Inferior parietal cortex (tissue), 1 donor: ENCODE data around the gene JSRP1.

Source experiments
- DNase-seq: peaks from one replicate; pipeline ENCODE4 v3.0.0-alpha.2; 2016; ENCODE audit errors: extremely low spot score

JSRP1 gene

DNA sequence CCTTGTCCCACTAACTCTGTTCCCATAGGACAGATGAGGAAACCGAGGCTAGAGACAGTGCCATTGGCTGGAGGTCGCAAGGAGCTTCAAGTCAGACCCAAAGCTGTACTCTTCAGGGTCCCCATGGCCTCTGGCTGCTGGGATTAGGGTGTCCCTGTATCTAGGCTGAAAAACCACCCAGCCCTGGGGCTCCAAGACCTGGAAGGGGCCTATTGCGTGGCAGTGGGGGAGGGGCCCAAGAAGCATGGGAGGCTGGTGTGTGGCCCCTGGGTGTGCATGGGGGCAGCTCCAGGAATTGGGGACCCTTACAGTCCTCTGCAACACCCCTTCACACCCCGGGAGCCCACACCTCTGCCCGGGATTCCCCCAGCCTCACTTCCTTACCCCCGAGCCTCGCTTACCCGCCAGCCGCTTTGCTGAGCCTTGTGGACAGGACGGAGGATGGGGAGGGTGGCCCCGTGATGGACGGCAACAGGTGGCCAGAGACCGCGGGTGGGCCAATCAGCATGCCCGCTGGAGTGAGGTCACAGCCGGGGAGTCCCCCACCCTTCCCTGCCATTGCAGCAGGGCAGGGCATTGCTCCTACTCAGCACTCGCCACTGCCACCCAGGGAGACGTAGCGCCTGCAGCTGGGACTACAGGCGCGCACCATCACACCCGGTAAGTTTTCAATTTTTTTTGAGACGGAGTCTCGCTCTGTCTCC, at the start of gene JSRP1:
Gene JSRP1, minus strand, starts transcription at position 436 of the 704 bp plus-strand sequence. CDS start 1,103 bp downstream, outside the sequence.
- no peak for DNase-seq

DNA sequence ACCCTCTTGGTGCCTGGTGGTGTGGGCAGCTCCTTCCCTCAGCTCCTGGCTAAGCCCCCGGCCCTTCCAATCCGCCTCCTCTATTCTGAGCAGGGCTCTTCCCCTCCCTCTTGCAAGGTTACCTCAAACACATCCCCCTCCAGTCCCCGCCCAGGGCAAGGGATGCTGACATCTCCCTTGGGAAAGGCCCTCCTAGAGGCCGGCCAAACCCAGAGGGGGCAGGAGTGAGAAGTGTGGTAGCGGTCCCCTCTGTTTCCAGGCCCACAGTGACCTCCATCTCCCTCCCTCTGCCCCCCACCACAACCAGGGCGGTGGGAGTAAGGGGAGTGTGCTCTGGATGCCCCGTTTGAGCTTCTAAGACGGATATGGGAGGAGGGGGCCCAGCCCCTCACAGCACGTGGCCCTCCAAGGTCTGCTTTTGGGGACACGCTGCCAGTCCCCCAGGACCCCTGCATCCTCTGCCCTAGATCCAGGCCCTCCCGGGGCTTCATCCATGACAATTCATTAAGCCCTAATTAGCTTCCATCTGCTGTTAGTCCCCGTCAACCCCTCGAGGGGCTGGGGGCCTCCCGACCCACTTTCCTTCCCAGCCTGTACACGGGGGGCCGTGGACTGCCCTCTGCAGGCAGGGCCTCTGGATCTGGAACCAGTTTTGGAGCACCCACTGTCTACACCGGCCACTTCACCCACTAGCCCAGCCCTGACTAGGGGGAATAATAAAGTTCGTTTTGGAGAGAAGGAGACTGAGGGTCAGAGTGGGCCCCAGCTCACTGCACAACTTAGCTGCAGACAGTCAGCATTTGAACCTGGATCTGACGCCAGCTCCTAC, 49.4 kb upstream of the JSRP1 start:
- DNase-seq: no peak

- no peak for DNase-seq
Measured at GRCh38 chr19:2303211-2303798, 47.1 kb upstream of the JSRP1 start.

DNA sequence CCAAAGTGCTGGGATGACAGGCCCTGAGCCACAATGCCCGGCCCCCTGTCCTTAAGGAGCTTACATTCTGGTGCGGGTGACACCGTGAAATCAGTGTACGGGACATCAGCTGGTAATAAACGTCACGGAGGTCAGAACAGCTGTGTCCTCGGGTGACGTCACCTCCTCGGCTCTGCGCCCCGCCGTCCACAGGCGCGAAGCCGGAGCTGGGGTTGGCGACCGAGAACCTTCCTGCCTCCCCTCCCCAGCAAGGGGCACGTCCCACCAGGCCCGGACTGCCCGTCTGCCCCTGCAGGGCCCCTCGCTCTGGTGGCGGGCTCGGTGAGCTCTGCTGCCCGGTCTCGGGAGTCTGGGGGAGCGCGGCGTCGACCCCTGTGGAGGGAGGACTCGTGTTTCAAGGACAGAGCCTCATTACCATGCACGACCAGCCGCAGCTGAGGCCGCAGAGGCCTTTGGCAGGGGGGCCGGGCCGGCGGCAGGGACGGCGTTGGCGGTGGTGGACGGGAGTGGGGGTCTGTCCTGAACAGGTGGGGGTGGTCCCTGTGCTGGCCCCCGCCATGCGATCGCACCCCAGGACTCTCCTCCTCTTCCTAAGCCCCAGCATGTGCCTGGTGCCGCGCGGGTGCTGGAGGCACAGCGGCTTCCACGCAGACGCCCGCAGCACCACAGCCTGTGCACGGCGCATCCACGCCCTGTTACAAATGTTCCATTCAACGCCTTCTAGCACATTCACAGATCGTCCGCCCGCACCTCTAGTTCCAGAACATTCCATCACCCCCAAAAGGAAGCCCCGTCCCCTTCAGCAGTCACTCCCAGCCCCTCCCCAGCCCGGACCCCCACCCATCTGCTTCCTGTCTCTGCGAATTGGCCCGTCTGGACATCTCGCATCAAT, 46.3 kb upstream of the JSRP1 start:
- DNase-seq: no peak

DNA sequence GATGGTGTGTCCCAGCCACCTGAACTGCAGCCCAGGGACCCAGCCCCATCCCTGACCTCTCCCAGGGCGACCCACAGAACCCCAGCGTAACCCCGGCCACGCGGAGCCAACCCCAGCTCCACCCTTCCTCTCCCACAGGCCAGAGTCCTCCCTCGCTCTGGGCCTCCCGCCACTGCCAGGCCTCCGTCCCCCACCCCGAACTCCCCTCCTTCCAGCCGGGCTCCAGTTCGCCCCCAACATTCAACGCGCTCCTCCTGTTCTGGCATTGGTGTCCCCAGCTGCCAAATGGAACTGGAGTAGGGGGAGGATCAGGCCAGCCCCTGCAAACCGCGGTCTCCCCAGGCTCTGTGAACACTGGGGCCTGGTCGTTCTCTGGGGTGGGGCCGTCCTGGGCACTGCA, 44.3 kb upstream of the JSRP1 start:
- DNase-seq: no peak

- no peak for DNase-seq
Measured at GRCh38 chr19:2296141-2296540, 39.9 kb upstream of the JSRP1 start.

GRCh38 chr19:2294687-2295335, 38.6 kb upstream of the JSRP1 start:
- DNase-seq: no peak

GRCh38 chr19:2291185-2291751, 35.1 kb upstream of the JSRP1 start:
- DNase-seq: no peak

DNA sequence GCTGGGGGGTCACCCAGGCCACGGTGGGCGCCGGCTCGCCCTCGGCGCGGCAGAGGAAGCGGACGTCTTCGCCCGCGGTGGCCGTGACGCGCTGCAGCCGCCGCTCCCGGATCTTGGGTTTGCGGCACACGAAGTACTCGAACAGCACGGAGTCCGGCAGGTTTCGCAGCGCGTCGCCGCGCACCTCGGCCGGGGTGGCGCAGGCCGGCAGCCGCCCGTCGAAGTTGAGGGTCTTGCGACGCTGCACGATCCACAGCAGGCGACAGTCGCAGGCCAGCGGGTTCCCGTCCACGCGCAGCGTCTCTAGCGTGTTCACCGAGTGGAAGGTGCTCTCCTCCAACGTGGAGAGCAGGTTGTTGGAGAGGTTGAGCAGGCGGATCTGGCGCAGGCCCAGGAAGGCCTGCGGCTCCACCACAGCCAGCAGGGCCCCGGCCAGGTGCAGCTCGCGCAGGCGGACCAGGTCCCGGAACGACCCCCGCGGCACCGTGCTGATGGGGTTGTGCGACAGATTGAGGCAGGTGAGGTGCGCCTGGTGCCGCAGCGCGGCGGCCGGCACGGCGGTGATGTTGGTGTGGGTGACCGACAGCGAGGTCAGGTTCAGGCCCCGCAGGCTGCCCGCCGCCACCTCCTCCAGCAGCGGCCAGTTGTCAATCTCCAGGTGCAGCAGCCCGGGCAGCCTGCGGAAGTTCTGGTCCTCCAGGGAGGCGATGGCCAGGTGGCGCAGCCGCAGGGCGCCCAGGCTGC, 34.4 kb upstream of the JSRP1 start:
- DNase-seq: no peak

GRCh38 chr19:2289714-2290435, 33.7 kb upstream of the JSRP1 start:
- no peak for DNase-seq

DNA sequence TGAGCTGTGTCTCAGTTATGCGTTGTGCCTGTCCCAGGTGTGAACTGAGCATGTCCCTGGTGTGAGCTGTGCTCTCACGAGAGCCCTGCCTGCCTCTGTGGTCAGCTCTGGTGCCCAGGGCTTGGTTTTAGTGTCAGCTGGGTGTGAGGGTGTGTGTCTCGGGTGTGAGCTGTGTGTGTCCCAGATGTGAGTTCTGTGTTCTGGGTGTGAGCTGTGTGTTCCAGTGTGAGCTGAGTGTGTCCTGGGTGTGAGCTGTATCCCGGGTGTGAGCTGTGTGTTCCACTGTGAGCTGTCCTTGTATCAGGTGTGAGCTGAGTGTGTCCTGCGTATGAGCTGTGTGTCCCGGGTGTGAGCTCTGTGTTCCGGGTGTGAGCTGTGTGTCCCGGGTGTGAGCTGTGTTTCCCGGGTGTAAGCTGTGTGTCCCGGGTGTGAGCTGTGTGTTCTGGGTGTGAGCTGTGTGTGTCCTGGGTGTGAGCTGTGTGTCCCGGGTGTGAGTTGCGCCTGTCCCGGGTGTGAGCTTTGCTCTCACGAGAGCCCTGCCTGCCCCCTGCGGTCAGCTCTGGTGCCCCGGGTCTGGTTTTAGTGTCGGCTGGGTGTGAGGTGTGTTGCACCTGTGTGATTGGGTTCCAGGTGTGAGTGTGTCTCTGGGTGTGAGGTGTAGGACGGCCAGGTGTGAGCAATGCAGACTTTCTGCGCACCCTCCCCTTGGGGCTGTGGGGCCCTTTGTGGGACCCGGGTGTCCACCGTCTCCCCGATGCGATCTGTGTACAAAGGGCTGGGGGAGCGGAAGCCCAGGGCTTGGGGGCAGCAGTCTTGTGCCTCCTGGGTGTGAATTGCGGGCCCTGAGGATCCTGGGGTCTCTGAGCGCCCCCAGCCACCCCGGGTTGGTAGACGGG, 32.8 kb upstream of the JSRP1 start:
- no peak for DNase-seq

DNA sequence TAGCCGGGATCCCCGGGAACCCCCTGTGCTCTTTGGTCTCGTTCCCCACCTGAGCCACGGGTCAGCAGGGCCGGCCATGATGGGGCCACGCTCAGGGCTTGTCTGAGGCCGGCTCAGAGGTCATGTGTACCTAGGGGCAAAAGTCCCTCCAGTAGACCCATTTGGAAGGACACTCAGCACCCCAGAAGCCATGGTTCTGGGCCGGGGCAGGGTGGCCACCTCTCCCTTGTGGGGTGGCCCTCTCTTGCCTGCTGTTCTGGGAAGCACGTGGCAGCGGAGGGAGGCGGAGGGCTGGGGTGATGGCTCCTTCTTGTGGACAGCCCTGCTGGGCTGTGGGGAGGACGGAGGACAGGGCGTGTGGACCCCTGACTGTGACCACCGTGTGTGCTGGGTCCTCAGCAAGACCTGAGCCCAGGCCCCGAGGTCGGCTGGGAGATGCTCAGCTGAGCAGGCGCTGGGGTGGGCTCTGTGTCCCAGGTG, 32.2 kb upstream of the JSRP1 start:
- DNase-seq: no peak

DNA sequence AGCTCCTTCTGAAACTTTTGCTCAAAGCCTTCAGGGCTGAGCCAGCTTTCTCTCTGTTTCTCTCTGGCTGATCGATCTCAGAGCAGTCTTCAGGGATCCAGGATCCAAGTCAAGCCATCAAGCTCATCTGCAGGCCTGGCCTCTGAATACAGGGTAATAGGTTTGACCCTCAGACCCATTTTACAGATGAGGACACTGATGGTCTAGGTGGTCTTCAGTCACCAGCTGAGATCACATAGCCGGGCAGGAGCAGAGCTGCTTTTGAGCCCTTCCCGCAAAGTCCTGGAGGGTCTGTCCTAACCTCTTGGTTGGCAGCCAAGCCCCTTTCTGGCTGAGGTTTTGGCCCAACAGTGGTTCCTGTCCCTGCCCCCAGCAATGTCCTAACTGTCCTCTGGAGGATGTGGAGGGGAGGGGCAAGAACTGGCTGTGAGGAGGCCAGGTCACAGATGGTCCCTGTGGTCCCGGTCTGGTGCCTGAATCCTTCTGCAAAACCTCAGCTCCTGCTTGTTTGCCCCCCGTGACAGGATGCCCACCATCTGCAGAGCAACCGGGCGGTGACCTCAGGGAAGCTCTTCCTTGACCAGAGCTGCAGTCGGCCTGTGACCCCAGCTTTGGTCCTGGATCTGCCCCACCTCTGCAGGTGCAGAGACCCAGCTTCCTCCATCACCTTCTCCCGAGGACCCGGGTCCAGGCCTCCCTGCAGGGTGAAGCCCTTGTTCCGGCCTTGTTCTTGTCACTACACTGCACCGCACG, 31.5 kb upstream of the JSRP1 start:
- no peak for DNase-seq

- DNase-seq: no peak
Measured at GRCh38 chr19:2286402-2287140, 30.4 kb upstream of the JSRP1 start.

- DNase-seq: no peak
Measured at GRCh38 chr19:2283835-2284507, 27.8 kb upstream of the JSRP1 start.

DNA sequence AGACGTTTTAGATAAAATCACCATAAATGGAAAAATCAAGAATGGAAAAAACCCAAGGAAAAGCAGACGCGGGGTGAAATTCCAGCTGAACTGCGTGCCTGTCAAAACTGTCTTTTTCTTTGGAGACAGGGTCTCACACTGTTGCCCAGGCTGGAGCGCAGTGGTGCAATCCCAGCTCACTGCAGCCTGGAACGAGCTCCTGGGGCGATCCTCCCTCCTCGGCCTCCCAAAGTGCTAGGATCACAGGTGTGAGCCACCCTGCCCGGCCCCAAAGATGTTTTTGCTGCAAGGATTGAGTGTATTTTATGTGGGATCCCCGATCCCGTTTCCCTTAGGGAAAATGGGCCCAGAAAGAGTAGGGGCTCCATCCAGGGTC, 26.6 kb upstream of the JSRP1 start:
- no peak for DNase-seq
